Measurements from ENCODE around the gene USP17L15.
"Not testable (repeated sequence)": the region's sequence is repeated elsewhere in the genome, so short reads cannot be mapped to it uniquely, and the experiment has no call there.

DNA sequence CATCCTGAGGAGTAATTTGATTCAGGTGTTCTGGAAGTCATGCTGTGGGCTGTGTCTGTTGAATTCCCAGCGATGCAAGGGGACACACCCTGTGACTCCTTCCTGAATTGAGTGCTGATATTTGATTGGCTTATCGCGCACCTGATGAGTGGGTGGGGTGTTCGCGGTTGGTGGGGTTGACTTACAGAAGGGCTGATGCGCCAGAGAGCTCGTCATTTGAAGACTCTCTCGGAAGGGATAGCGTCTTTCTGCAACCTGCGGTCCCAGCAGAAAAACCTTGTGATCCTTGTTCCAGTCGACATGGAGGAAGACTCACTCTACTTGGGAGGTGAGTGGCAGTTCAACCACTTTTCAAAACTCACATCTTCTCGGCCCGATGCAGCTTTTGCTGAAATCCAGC is 28.4 kb downstream of the USP17L15 start, which contains the start of gene USP17L21:
- TF ChIP-seq, protein P1, sequence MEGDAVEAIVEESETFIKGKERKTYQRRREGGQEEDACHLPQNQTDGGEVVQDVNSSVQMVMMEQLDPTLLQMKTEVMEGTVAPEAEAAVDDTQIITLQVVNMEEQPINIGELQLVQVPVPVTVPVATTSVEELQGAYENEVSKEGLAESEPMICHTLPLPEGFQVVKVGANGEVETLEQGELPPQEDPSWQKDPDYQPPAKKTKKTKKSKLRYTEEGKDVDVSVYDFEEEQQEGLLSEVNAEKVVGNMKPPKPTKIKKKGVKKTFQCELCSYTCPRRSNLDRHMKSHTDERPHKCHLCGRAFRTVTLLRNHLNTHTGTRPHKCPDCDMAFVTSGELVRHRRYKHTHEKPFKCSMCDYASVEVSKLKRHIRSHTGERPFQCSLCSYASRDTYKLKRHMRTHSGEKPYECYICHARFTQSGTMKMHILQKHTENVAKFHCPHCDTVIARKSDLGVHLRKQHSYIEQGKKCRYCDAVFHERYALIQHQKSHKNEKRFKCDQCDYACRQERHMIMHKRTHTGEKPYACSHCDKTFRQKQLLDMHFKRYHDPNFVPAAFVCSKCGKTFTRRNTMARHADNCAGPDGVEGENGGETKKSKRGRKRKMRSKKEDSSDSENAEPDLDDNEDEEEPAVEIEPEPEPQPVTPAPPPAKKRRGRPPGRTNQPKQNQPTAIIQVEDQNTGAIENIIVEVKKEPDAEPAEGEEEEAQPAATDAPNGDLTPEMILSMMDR (conservative IDR thresholded peaks at IDR 0.05 in 1 of 2, IDR thresholded peaks at IDR 0.05 in 1 of 2; ENCODE audit: extremely low read depth in 1 of 2, insufficient read depth in 1 of 2, low read depth in 1 of 2, low read length in 2 of 2) = not testable (repeated sequence)
- not testable (repeated sequence) for TF ChIP-seq EZH2 (IDR thresholded peaks at IDR 0.05; ENCODE audit: borderline replicate concordance, low read length)
